ENCODE results near the gene TPST2. TPM values are rescaled to one million over a fixed set of nuclear protein-coding genes. Genes with fewer than 3 reads are reported as not detected.

Gene TPST2
- polyA plus RNA-seq, 3 donors = 62.8 to 83.8 (median 69.5) TPM

- H3K4me3 Mint-ChIP-seq = no peak overlapping the region
- H3K27me3 Mint-ChIP-seq (ENCODE audit: low read depth in 3 of 3) = no peaks in the 10 kb centered on the region
- no peak overlapping the region for H2AFZ ChIP-seq (ENCODE audit: insufficient read depth, low read depth, low read length, poor library complexity, severe bottlenecking)
- no peak overlapping the region for H3K4me3 ChIP-seq (replicated peaks in 1 of 3; ENCODE audit: low read depth in 2 of 3, low read length in 3 of 3)
- H3K27ac ChIP-seq (ENCODE audit: low read depth in 1 of 2, low read length in 2 of 2) = no peak overlapping the region
- H3K9ac ChIP-seq (ENCODE audit: insufficient read depth, low read length, poor library complexity, severe bottlenecking) = no peak overlapping the region
- DNase-seq = no peak
- H3K79me2 ChIP-seq (ENCODE audit: insufficient read depth, low read length) = peaks cover 1% of the 10 kb centered on the region
- no CpG with 5 or more reads among the region's 5 CpGs for WGBS (ENCODE audit: insufficient coverage)
- no peak for TF ChIP-seq CTCF (IDR thresholded peaks at IDR 0.05)
- intact Hi-C loops (cut with micrococcal nuclease) = no loop called here
- H3K36me3 ChIP-seq (replicated peaks in 1 of 2; ENCODE audit: control insufficient read depth in 1 of 2, insufficient read depth in 2 of 2, low read length in 2 of 2) = peaks cover 0 to 5% of the 10 kb centered on the region in 2 donors
- peaks cover 6% of the 10 kb centered on the region in 2 donors for H3K4me1 ChIP-seq (ENCODE audit: control insufficient read depth in 1 of 2, insufficient read depth in 2 of 2, low read length in 2 of 2)
- H3K4me2 ChIP-seq (replicated peaks; ENCODE audit: extremely low read depth, low read length, poor library complexity, severe bottlenecking) = no peak overlapping the region
- H3K36me3 Mint-ChIP-seq = peaks cover under 1 to 5% of the 10 kb centered on the region in 2 donors
- no peaks in the 10 kb centered on the region for H3K9me3 ChIP-seq (replicated peaks in 1 of 2; ENCODE audit: control insufficient read depth in 1 of 2, insufficient read depth in 1 of 2, low read length in 2 of 2)
- H4K20me1 ChIP-seq (ENCODE audit: insufficient read depth, low read length) = no peaks in the 10 kb centered on the region
- H3K9me3 Mint-ChIP-seq = no peaks in the 10 kb centered on the region
- peaks cover 8% of the 10 kb centered on the region for H3K4me1 Mint-ChIP-seq
- no peak overlapping the region for H3K27ac Mint-ChIP-seq
- no peaks in the 10 kb centered on the region for H3K27me3 ChIP-seq (ENCODE audit: control insufficient read depth in 2 of 2, insufficient read depth in 2 of 2, low read length in 2 of 2)
Measured at GRCh38 chr22:26517429-26517828, 72.5 kb downstream of the TPST2 start.

- Mint-ChIP-seq H3K9me3 (no peaks in the 10 kb centered on the region), H3K27me3 (ENCODE audit: low read depth in 3 of 3) (no peaks in the 10 kb centered on the region), H3K4me1 (peaks cover 12% of the 10 kb centered on the region), H3K27ac (no peak overlapping the region), H3K4me3 (no peak overlapping the region), H3K36me3 (peaks cover 0 to under 1% of the 10 kb centered on the region in 2 donors)
- Histone ChIP-seq H3K27me3 (ENCODE audit: control insufficient read depth in 2 of 2, insufficient read depth in 2 of 2, low read length in 2 of 2) (no peaks in the 10 kb centered on the region), H2AFZ (ENCODE audit: insufficient read depth, low read depth, low read length, poor library complexity, severe bottlenecking) (no peak overlapping the region), H3K9me3 (replicated peaks in 1 of 2; ENCODE audit: control insufficient read depth in 1 of 2, insufficient read depth in 1 of 2, low read length in 2 of 2) (no peaks in the 10 kb centered on the region), H3K4me2 (replicated peaks; ENCODE audit: extremely low read depth, low read length, poor library complexity, severe bottlenecking) (no peak overlapping the region), H3K36me3 (replicated peaks in 1 of 2; ENCODE audit: control insufficient read depth in 1 of 2, insufficient read depth in 2 of 2, low read length in 2 of 2) (no peaks in the 10 kb centered on the region), H4K20me1 (ENCODE audit: insufficient read depth, low read length) (no peaks in the 10 kb centered on the region), H3K79me2 (ENCODE audit: insufficient read depth, low read length) (peaks cover 11% of the 10 kb centered on the region), H3K4me1 (ENCODE audit: control insufficient read depth in 1 of 2, insufficient read depth in 2 of 2, low read length in 2 of 2) (peaks cover 10 to 12% of the 10 kb centered on the region in 2 donors), H3K4me3 (replicated peaks in 1 of 3; ENCODE audit: low read depth in 2 of 3, low read length in 3 of 3) (no peak overlapping the region), H3K9ac (ENCODE audit: insufficient read depth, low read length, poor library complexity, severe bottlenecking) (no peak overlapping the region), H3K27ac (ENCODE audit: low read depth in 1 of 2, low read length in 2 of 2) (no peak overlapping the region)
- WGBS (ENCODE audit: insufficient coverage) = 88% methylated on average over 1 of the region's 1 CpG
- DNase-seq = no peak
- no peak for TF ChIP-seq CTCF (IDR thresholded peaks at IDR 0.05)
- intact Hi-C loops (cut with micrococcal nuclease) = no loop called here
Measured at GRCh38 chr22:26516503-26516902, 73.4 kb downstream of the TPST2 start.

Measured in CD14-positive monocyte (primary cell).